Testis (tissue), 2 donors: Measurements from ENCODE around the gene LIPF.

Experiments used
- POLR2A ChIP-seq: fragments of 450-650 bp; IDR thresholded peaks from one replicate; pipeline ENCODE4 v1.6.1; 2017; ENCODE audit warnings: antibody characterized with exemption, mild to moderate bottlenecking, moderate library complexity
- TF ChIP-seq, protein P1 (sequence below), 3 experiments: fragments of 450-650 bp in 2 of 3; fragments of 200-600 bp in 1 of 3; sonication (generic) in 1 of 3; IDR thresholded peaks; one replicate each; pipeline ENCODE4 v1.5.1; 2016 to 2019; ENCODE audit warnings: antibody characterized with exemption in 3 of 3, mild to moderate bottlenecking in 2 of 3, moderate library complexity in 1 of 3

DNA sequence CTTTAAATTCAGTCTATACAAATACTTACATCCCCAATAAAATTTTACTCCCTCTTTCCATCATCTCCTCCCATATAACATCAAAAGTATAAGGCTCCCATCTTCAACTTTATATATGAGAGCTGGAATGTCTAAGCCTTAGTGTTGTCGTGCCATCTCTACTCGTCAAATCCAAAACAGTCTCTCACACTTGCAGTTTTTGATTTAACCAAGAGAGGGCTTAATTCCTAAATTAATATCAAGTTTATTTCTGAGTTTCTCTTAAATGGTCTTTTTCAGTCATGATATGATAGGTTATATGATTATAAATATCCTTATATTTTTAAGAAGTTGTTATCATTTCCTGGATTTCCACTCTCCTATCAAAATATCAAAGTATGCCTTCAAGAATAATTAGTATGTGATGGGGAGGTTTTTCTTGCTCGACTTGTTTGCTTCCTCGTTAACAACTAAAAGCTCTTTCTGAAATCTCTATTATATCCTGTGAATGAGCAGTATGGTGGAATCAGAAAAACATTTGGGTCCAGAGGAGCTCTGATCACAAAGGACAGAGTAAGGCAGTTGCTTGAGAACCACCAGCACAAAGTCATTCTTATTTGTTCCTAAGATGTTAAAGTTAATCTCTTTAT lies 29.3 kb downstream of the LIPF start:
- TF ChIP-seq, protein P1, sequence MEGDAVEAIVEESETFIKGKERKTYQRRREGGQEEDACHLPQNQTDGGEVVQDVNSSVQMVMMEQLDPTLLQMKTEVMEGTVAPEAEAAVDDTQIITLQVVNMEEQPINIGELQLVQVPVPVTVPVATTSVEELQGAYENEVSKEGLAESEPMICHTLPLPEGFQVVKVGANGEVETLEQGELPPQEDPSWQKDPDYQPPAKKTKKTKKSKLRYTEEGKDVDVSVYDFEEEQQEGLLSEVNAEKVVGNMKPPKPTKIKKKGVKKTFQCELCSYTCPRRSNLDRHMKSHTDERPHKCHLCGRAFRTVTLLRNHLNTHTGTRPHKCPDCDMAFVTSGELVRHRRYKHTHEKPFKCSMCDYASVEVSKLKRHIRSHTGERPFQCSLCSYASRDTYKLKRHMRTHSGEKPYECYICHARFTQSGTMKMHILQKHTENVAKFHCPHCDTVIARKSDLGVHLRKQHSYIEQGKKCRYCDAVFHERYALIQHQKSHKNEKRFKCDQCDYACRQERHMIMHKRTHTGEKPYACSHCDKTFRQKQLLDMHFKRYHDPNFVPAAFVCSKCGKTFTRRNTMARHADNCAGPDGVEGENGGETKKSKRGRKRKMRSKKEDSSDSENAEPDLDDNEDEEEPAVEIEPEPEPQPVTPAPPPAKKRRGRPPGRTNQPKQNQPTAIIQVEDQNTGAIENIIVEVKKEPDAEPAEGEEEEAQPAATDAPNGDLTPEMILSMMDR (IDR thresholded peaks at IDR 0.05), result no peak
- no peak for TF ChIP-seq POLR2A
